Loucy (cell line): ENCODE results near the gene RAB24.

Source experiments
- H2AFZ ChIP-seq: fragments of 200-600 bp; sonication (generic); 2 replicates; pipeline ENCODE4 v1.6.0; 2016; ENCODE audit warnings: antibody characterized with exemption, mild to moderate bottlenecking, low read length, moderate library complexity
- H3F3A ChIP-seq: fragments of 200-600 bp; 2 replicates; pipeline ENCODE4 v1.6.0; 2016; ENCODE audit warnings: antibody characterized with exemption, low read depth, mild to moderate bottlenecking
- H3K27me3 ChIP-seq: fragments of 200-600 bp; sonication (generic); 2 replicates; pipeline ENCODE4 v1.6.1; 2014; ENCODE audit warnings: low read length, mild to moderate bottlenecking; ENCODE audit not compliant: insufficient read depth, poor library complexity, severe bottlenecking
- H3K36me3 ChIP-seq: fragments of 200-600 bp; sonication (generic); 2 replicates; pipeline ENCODE4 v1.6.1; 2016; ENCODE audit warnings: low read length; ENCODE audit not compliant: insufficient read depth
- H3K4me1 ChIP-seq: fragments of 200-600 bp; sonication (generic); 2 replicates; pipeline ENCODE4 v1.5.1; 2014; ENCODE audit warnings: low read length, mild to moderate bottlenecking; ENCODE audit not compliant: insufficient read depth, poor library complexity, severe bottlenecking
- H3K4me2 ChIP-seq: fragments of 200-600 bp; sonication (generic); 2 replicates; pipeline ENCODE4 v1.6.0; 2014; ENCODE audit warnings: antibody characterized with exemption, low read length, low read depth, mild to moderate bottlenecking; ENCODE audit not compliant: poor library complexity, severe bottlenecking
- H3K4me3 ChIP-seq: fragments of 200-600 bp; sonication (generic); 2 replicates; pipeline ENCODE4 v1.5.1; 2014; ENCODE audit warnings: low read length, mild to moderate bottlenecking, mixed read lengths; ENCODE audit not compliant: poor library complexity, severe bottlenecking
- H3K79me2 ChIP-seq: fragments of 200-600 bp; sonication (generic); 2 replicates; pipeline ENCODE4 v1.6.1; 2014; ENCODE audit warnings: low read length; ENCODE audit not compliant: insufficient read depth
- H3K9ac ChIP-seq: fragments of 200-600 bp; sonication (generic); 2 replicates; pipeline ENCODE4 v1.6.0; 2014; ENCODE audit warnings: mild to moderate bottlenecking, low read depth, low read length, moderate library complexity; ENCODE audit not compliant: poor library complexity, severe bottlenecking
- H3K9me2 ChIP-seq: fragments of 200-600 bp; sonication (generic); replicated peaks from 2 replicates; pipeline ENCODE4 v1.6.1; 2016; ENCODE audit warnings: low read depth, low read length, mixed read lengths
- H3K9me3 ChIP-seq: fragments of 200-600 bp; sonication (generic); 2 replicates; pipeline ENCODE4 v1.6.1; 2014; ENCODE audit warnings: mild to moderate bottlenecking, antibody characterized with exemption, low read length, low read depth; ENCODE audit not compliant: insufficient read depth
- H4K20me1 ChIP-seq: fragments of 200-600 bp; sonication (generic); 2 replicates; pipeline ENCODE4 v1.6.0; 2014; ENCODE audit warnings: antibody characterized with exemption, low read length, mild to moderate bottlenecking; ENCODE audit not compliant: insufficient read depth, poor library complexity, severe bottlenecking
- EZH2phosphoT487 ChIP-seq: fragments of 200-600 bp; IDR thresholded peaks from 2 replicates; pipeline ENCODE4 v1.6.1; 2018; ENCODE audit warnings: antibody characterized with exemption, mild to moderate bottlenecking, moderate library complexity, borderline replicate concordance
- TF ChIP-seq, protein P1 (sequence below): fragments of 200-600 bp; sonication (generic); conservative IDR thresholded peaks from 2 replicates; pipeline ENCODE4 v1.5.1; 2014; ENCODE audit warnings: mild to moderate bottlenecking, antibody characterized with exemption, low read length

RAB24 gene

DNA sequence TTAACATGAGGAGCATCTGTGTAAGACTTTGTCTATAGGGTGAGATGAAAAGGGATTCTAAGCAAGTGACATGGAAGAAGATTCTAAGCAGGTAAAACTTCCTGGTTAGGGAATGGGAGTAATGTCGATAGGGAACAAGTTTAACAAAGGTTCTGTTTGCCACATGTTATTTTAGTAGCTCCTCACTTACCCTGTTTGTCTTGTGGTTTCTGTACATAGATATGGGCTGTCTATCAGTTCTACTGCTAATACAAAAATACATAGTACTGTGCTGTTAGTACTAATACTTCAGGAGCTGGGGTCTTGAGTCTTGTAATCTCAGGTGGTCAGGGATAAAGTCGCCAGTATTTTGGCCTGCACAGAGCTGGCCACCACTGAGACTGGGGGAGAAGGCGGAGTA, 32.9 kb downstream of the RAB24 start:
- H3K9ac ChIP-seq: no peak overlapping the region
- no peaks in the 10 kb centered on the region for H3K27me3 ChIP-seq
- H3K4me3 ChIP-seq: no peak overlapping the region
- no peak for TF ChIP-seq EZH2phosphoT487
- TF ChIP-seq, protein P1, sequence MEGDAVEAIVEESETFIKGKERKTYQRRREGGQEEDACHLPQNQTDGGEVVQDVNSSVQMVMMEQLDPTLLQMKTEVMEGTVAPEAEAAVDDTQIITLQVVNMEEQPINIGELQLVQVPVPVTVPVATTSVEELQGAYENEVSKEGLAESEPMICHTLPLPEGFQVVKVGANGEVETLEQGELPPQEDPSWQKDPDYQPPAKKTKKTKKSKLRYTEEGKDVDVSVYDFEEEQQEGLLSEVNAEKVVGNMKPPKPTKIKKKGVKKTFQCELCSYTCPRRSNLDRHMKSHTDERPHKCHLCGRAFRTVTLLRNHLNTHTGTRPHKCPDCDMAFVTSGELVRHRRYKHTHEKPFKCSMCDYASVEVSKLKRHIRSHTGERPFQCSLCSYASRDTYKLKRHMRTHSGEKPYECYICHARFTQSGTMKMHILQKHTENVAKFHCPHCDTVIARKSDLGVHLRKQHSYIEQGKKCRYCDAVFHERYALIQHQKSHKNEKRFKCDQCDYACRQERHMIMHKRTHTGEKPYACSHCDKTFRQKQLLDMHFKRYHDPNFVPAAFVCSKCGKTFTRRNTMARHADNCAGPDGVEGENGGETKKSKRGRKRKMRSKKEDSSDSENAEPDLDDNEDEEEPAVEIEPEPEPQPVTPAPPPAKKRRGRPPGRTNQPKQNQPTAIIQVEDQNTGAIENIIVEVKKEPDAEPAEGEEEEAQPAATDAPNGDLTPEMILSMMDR: no peak
- H3K79me2 ChIP-seq: no peaks in the 10 kb centered on the region
- H3K9me3 ChIP-seq: no peaks in the 10 kb centered on the region
- no peak overlapping the region for H2AFZ ChIP-seq
- no peaks in the 10 kb centered on the region for H4K20me1 ChIP-seq
- no peaks in the 10 kb centered on the region for H3K4me1 ChIP-seq
- no peak overlapping the region for H3K4me2 ChIP-seq
- no peaks in the 10 kb centered on the region for H3F3A ChIP-seq
- H3K36me3 ChIP-seq: peaks cover 35% of the 10 kb centered on the region; the same call in 1 of the 2 replicates
- H3K9me2 ChIP-seq: no peaks in the 10 kb centered on the region

DNA sequence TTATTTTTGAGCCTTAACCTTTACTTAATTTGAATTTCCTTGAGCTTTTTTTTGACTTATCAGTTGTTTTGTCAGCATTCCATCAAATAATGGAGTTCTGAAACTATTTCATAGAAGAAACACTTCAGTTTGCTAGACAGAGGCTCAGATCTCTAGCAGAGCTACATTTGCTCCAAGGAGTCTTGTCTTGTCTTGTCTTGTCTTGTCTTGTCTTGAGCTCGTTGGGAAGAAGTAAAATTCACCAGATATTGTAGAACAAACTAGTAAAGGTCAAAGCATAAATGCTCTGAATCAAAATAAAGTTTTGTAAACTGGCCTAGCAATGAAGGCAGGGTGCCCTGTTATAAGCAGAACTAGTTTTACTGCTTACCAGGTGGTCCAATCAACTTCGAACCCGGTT, 33.5 kb downstream of the RAB24 start:
- Histone ChIP-seq H3K9ac (no peak overlapping the region), H3K4me2 (no peak overlapping the region), H3F3A (no peaks in the 10 kb centered on the region), H2AFZ (no peak overlapping the region), H3K79me2 (no peaks in the 10 kb centered on the region), H3K4me3 (no peak overlapping the region), H3K9me3 (no peaks in the 10 kb centered on the region), H3K27me3 (no peaks in the 10 kb centered on the region), H3K4me1 (no peaks in the 10 kb centered on the region), H3K9me2 (no peaks in the 10 kb centered on the region), H3K36me3 (peaks cover 34% of the 10 kb centered on the region; the same call in 1 of the 2 replicates), H4K20me1 (no peaks in the 10 kb centered on the region)
- no peak for TF ChIP-seq EZH2phosphoT487
- TF ChIP-seq, protein P1: no peak

DNA sequence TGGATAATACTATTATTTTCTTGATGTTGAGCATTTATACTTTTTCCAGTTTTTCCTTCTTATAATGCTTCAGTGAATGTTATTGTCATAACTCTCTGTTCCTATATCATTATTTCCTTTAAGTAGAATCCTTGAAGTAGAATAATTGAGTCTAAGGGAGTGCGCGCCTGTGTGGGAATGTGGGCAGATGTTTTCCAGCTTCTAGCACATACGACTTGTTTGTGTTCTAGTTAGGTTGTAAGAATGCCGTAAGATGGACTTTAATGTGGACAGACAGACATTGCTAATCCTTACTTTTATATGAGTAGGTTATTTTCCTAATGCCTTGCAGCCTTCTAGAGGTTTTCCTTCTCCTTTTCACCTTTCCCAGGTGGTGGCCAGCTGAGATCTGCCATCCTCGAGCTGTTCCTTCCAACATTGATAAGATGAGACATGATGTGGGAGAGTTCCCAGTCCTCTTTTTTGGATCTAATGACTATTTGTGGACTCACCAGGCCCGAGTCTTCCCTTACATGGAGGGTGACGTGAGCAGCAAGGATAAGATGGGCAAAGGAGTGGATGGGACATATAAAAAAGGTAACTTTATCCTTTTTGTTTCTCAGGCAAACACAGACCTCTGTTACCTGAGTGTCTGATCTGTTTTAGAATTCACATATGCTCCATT, 34.2 kb downstream of the RAB24 start:
- Histone ChIP-seq H2AFZ (no peak overlapping the region), H3K4me1 (no peaks in the 10 kb centered on the region), H3K9me3 (no peaks in the 10 kb centered on the region), H3K27me3 (no peaks in the 10 kb centered on the region), H3F3A (no peaks in the 10 kb centered on the region), H3K36me3 (peaks cover 31% of the 10 kb centered on the region; the same call in 1 of the 2 replicates), H3K4me3 (no peak overlapping the region), H4K20me1 (no peaks in the 10 kb centered on the region), H3K9ac (no peak overlapping the region), H3K79me2 (no peaks in the 10 kb centered on the region), H3K4me2 (no peak overlapping the region), H3K9me2 (no peaks in the 10 kb centered on the region)
- TF ChIP-seq EZH2phosphoT487: no peak
- TF ChIP-seq, protein P1: no peak
